ENCODE results near the gene SIPA1L3.

Gene SIPA1L3

DNA sequence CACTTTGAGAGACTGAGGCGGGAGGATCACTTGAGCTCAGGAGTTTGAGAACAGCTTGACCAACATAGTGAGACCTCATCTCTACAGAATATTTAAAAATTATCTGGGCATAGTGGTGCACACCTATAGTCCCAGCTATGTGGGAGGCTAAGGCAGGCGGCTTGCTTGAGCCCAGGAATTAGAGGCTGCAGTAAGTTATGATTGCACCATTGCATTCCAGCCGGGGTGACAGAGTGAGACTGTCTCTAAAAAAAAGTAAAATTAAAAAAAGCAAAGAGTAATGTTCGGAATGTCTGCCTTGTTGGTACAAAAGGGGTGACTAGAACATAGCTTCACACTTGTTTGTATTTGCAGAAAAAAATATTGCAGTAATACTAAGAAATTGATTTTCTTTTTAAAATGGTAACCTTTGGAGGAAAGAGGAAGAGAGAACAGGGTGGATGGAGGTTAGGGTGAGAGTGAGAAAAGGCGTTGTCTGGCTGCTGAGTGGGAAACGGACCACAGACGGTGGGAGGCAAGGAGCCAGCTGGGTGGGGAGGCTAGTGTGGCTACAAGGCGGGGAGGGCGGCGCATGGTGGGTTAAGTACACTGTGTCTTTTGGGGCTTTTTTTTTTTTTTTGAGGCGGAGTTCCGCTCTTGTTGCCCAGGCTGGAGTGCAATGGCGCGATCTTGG is 339.0 kb downstream of the SIPA1L3 start:
- Histone ChIP-seq H3K27ac (ENCODE audit: low read depth, low read length, severe bottlenecking) (no peak overlapping the region), H3K9me3 (ENCODE audit: control insufficient read depth, low read length) (no peaks in the 10 kb centered on the region), H3K4me1 (ENCODE audit: control insufficient read depth, insufficient read depth, low read length, poor library complexity, severe bottlenecking) (peaks cover 6% of the 10 kb centered on the region), H3K36me3 (ENCODE audit: control insufficient read depth, insufficient read depth, low read length) (no peaks in the 10 kb centered on the region), H3K4me3 (ENCODE audit: extremely low read depth, insufficient read depth, low read length, poor library complexity, severe bottlenecking) (no peak overlapping the region)
- WGBS, 2 experiments (ENCODE audit: insufficient coverage in 2 of 2) = 92% methylated on average over 4 to 12 of the region's 14 CpGs

DNA sequence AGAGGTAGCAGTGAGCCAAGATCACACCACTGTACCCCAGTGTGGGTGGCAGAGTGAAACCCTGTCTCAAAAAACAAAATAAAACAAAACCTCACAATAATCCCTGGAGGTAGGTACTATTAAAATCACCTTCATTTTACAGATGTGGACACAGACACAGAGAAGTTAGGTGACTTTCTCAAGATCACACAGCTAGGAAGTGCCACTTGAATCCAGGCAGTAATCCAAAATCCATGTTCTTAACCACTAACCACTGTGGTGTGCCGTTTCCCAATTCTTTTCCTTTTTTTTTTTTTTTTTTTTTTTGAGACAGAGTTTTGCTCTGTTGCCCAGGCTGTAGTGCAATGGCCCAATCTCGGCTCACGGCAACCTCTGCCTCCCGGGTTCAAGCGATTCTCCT is 340.1 kb downstream of the SIPA1L3 start:
- WGBS, 2 experiments (ENCODE audit: insufficient coverage in 2 of 2) = 82 to 96% methylated on average over 2 to 4 of the region's 5 CpGs
- no peaks in the 10 kb centered on the region for H3K9me3 ChIP-seq (ENCODE audit: control insufficient read depth, low read length)
- H3K4me3 ChIP-seq (ENCODE audit: extremely low read depth, insufficient read depth, low read length, poor library complexity, severe bottlenecking) = no peak overlapping the region
- no peaks in the 10 kb centered on the region for H3K36me3 ChIP-seq (ENCODE audit: control insufficient read depth, insufficient read depth, low read length)
- peaks cover 15% of the 10 kb centered on the region for H3K4me1 ChIP-seq (ENCODE audit: control insufficient read depth, insufficient read depth, low read length, poor library complexity, severe bottlenecking)
- no peak overlapping the region for H3K27ac ChIP-seq (ENCODE audit: low read depth, low read length, severe bottlenecking)

- H3K9me3 ChIP-seq (ENCODE audit: control insufficient read depth, low read length) = no peaks in the 10 kb centered on the region
- H3K36me3 ChIP-seq (ENCODE audit: control insufficient read depth, insufficient read depth, low read length) = no peaks in the 10 kb centered on the region
- no peak overlapping the region for H3K27ac ChIP-seq (ENCODE audit: low read depth, low read length, severe bottlenecking)
- no peak overlapping the region for H3K4me3 ChIP-seq (ENCODE audit: extremely low read depth, insufficient read depth, low read length, poor library complexity, severe bottlenecking)
- WGBS, 2 experiments (ENCODE audit: insufficient coverage in 2 of 2) = 91 to 100% methylated on average over 3 to 7 of the region's 9 CpGs
- peaks cover 22% of the 10 kb centered on the region for H3K4me1 ChIP-seq (ENCODE audit: control insufficient read depth, insufficient read depth, low read length, poor library complexity, severe bottlenecking)
These were observed 340.8 kb downstream of the SIPA1L3 start for GRCh38 chr19:38247734-38248268.

GRCh38 chr19:38248421-38248820 is 341.4 kb downstream of the SIPA1L3 start:
- 92% methylated on average over 5 to 7 of the region's 7 CpGs for WGBS, 2 experiments (ENCODE audit: insufficient coverage in 2 of 2)
- Histone ChIP-seq H3K4me1 (ENCODE audit: control insufficient read depth, insufficient read depth, low read length, poor library complexity, severe bottlenecking) (peaks cover 28% of the 10 kb centered on the region), H3K4me3 (ENCODE audit: extremely low read depth, insufficient read depth, low read length, poor library complexity, severe bottlenecking) (no peak overlapping the region), H3K36me3 (ENCODE audit: control insufficient read depth, insufficient read depth, low read length) (no peaks in the 10 kb centered on the region), H3K27ac (ENCODE audit: low read depth, low read length, severe bottlenecking) (no peak overlapping the region), H3K9me3 (ENCODE audit: control insufficient read depth, low read length) (no peaks in the 10 kb centered on the region)

DNA sequence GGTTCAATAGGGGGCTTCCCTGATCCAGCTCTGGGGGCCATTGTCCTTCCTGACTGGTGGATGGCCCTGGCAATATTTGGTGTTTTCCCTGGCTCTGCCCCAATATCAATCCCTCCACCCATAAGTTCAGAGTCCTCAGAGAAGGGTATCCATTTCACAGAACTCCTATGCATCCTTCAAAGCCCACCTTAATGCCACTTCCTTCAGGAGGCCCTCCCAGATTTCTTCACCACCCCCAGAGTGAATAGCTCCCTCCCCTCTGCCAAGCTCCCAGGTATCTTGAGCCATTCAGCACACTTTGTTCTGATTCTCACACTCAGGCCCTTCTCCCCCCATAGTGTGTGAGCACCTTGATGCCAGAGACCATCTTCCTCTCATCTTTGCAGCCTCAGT is 343.4 kb downstream of the SIPA1L3 start:
- no peak overlapping the region for H3K27ac ChIP-seq (ENCODE audit: low read depth, low read length, severe bottlenecking)
- no peak overlapping the region for H3K4me3 ChIP-seq (ENCODE audit: extremely low read depth, insufficient read depth, low read length, poor library complexity, severe bottlenecking)
- peaks cover 30% of the 10 kb centered on the region for H3K4me1 ChIP-seq (ENCODE audit: control insufficient read depth, insufficient read depth, low read length, poor library complexity, severe bottlenecking)
- H3K36me3 ChIP-seq (ENCODE audit: control insufficient read depth, insufficient read depth, low read length) = no peaks in the 10 kb centered on the region
- no peaks in the 10 kb centered on the region for H3K9me3 ChIP-seq (ENCODE audit: control insufficient read depth, low read length)

GRCh38 chr19:38250821-38251563 is 344.0 kb downstream of the SIPA1L3 start:
- Histone ChIP-seq H3K4me1 (ENCODE audit: control insufficient read depth, insufficient read depth, low read length, poor library complexity, severe bottlenecking) (peaks cover 27% of the 10 kb centered on the region), H3K4me3 (ENCODE audit: extremely low read depth, insufficient read depth, low read length, poor library complexity, severe bottlenecking) (peak overlapping the region; percentile 11), H3K36me3 (ENCODE audit: control insufficient read depth, insufficient read depth, low read length) (no peaks in the 10 kb centered on the region), H3K27ac (ENCODE audit: low read depth, low read length, severe bottlenecking) (peak overlapping the region; percentile 64), H3K9me3 (ENCODE audit: control insufficient read depth, low read length) (no peaks in the 10 kb centered on the region)
- WGBS, 2 experiments (ENCODE audit: insufficient coverage in 2 of 2) = 12 to 34% methylated on average over 11 to 12 of the region's 18 CpGs

- H3K9me3 ChIP-seq (ENCODE audit: control insufficient read depth, low read length) = no peaks in the 10 kb centered on the region
- peaks cover 24% of the 10 kb centered on the region for H3K4me1 ChIP-seq (ENCODE audit: control insufficient read depth, insufficient read depth, low read length, poor library complexity, severe bottlenecking)
- H3K4me3 ChIP-seq (ENCODE audit: extremely low read depth, insufficient read depth, low read length, poor library complexity, severe bottlenecking) = peak overlapping the region; percentile 11
- WGBS, 2 experiments (ENCODE audit: insufficient coverage in 2 of 2) = 20 to 27% methylated on average over 8 to 9 of the region's 10 CpGs
- H3K36me3 ChIP-seq (ENCODE audit: control insufficient read depth, insufficient read depth, low read length) = no peaks in the 10 kb centered on the region
- peak overlapping the region; percentile 64 for H3K27ac ChIP-seq (ENCODE audit: low read depth, low read length, severe bottlenecking)
These were observed 344.6 kb downstream of the SIPA1L3 start for GRCh38 chr19:38251564-38252051.

- H3K9me3 ChIP-seq (ENCODE audit: control insufficient read depth, low read length) = no peaks in the 10 kb centered on the region
- H3K4me1 ChIP-seq (ENCODE audit: control insufficient read depth, insufficient read depth, low read length, poor library complexity, severe bottlenecking) = peaks cover 24% of the 10 kb centered on the region
- H3K36me3 ChIP-seq (ENCODE audit: control insufficient read depth, insufficient read depth, low read length) = no peaks in the 10 kb centered on the region
- peak overlapping the region; percentile 10 for H3K4me3 ChIP-seq (ENCODE audit: extremely low read depth, insufficient read depth, low read length, poor library complexity, severe bottlenecking)
- WGBS, 2 experiments (ENCODE audit: insufficient coverage in 2 of 2) = 77 to 91% methylated on average over 5 of the region's 5 CpGs
- H3K27ac ChIP-seq (ENCODE audit: low read depth, low read length, severe bottlenecking) = no peak overlapping the region
These were observed 345.4 kb downstream of the SIPA1L3 start for GRCh38 chr19:38252385-38252784.

- Histone ChIP-seq H3K4me3 (ENCODE audit: extremely low read depth, insufficient read depth, low read length, poor library complexity, severe bottlenecking) (no peak overlapping the region), H3K36me3 (ENCODE audit: control insufficient read depth, insufficient read depth, low read length) (no peaks in the 10 kb centered on the region), H3K9me3 (ENCODE audit: control insufficient read depth, low read length) (no peaks in the 10 kb centered on the region), H3K4me1 (ENCODE audit: control insufficient read depth, insufficient read depth, low read length, poor library complexity, severe bottlenecking) (peaks cover 24% of the 10 kb centered on the region), H3K27ac (ENCODE audit: low read depth, low read length, severe bottlenecking) (peak overlapping the region; percentile 57)
- WGBS, 2 experiments (ENCODE audit: insufficient coverage in 2 of 2) = 19 to 36% methylated on average over 12 to 13 of the region's 21 CpGs
These were observed 346.1 kb downstream of the SIPA1L3 start for GRCh38 chr19:38252941-38253691.

GRCh38 chr19:38253788-38254187 is 346.8 kb downstream of the SIPA1L3 start:
- no peak overlapping the region for H3K4me3 ChIP-seq (ENCODE audit: extremely low read depth, insufficient read depth, low read length, poor library complexity, severe bottlenecking)
- H3K36me3 ChIP-seq (ENCODE audit: control insufficient read depth, insufficient read depth, low read length) = no peaks in the 10 kb centered on the region
- H3K9me3 ChIP-seq (ENCODE audit: control insufficient read depth, low read length) = no peaks in the 10 kb centered on the region
- H3K27ac ChIP-seq (ENCODE audit: low read depth, low read length, severe bottlenecking) = no peak overlapping the region
- WGBS, 2 experiments (ENCODE audit: insufficient coverage in 2 of 2) = 93% methylated on average over 5 of the region's 5 CpGs
- peaks cover 24% of the 10 kb centered on the region for H3K4me1 ChIP-seq (ENCODE audit: control insufficient read depth, insufficient read depth, low read length, poor library complexity, severe bottlenecking)
